HL-60 (cell line): Measurements from ENCODE around the gene NACC2.

Source experiments
- DNase-seq, 2 experiments: peaks; one replicate each; pipeline ENCODE4 v3.0.0-alpha.2; 2010 to 2020; ENCODE audit warnings: low read depth in 1 of 2, low spot score in 1 of 2
- H3K27ac ChIP-seq: fragments of 250-450 bp; sonication (Bioruptor Pico); replicated peaks from 2 replicates; pipeline ENCODE4 v1.5.1; 2020; ENCODE audit warnings: mild to moderate bottlenecking, moderate library complexity
- H3K27me3 ChIP-seq: fragments of 250-450 bp; sonication (Bioruptor Pico); 2 replicates; pipeline ENCODE4 v1.5.1; 2021; ENCODE audit warnings: mild to moderate bottlenecking, moderate library complexity; ENCODE audit not compliant: insufficient read depth, poor library complexity, severe bottlenecking
- H3K4me3 ChIP-seq: replicated peaks from 2 replicates; pipeline ENCODE4 v1.5.1; 2011; ENCODE audit warnings: mild to moderate bottlenecking, control low read depth, low read length; ENCODE audit not compliant: insufficient read depth
- CTCF ChIP-seq: IDR thresholded peaks from one replicate; pipeline ENCODE4 v1.5.1; 2011; ENCODE audit warnings: low read length, control low read depth, inconsistent platforms; ENCODE audit not compliant: insufficient read depth
- GABPA ChIP-seq: IDR thresholded peaks from 2 replicates; pipeline ENCODE4 v1.6.1; 2012; ENCODE audit warnings: low read depth
- POLR2AphosphoS5 ChIP-seq: IDR thresholded peaks from 2 replicates; pipeline ENCODE4 v1.6.1; 2012; ENCODE audit warnings: low read depth
- REST ChIP-seq: IDR thresholded peaks from 2 replicates; pipeline ENCODE4 v1.6.1; 2012; ENCODE audit warnings: low read depth; ENCODE audit not compliant: insufficient replicate concordance
- SPI1 ChIP-seq: IDR thresholded peaks from 2 replicates; pipeline ENCODE4 v1.6.1; 2012; ENCODE audit warnings: low read depth, mild to moderate bottlenecking, borderline replicate concordance

Gene NACC2

GRCh38 chr9:135985459-135985774 lies 109.7 kb downstream of the NACC2 start:
- Histone ChIP-seq H3K27me3 (peaks cover 5% of the 10 kb centered on the region), H3K27ac (no peak overlapping the region), H3K4me3 (no peak overlapping the region)
- DNase-seq = no peak
- no peak for TF ChIP-seq GABPA
- TF ChIP-seq SPI1 = no peak
- no peak for TF ChIP-seq POLR2AphosphoS5
- TF ChIP-seq CTCF = no peak
- TF ChIP-seq REST = no peak

- Histone ChIP-seq H3K27me3 (peaks cover 7% of the 10 kb centered on the region), H3K27ac (no peak overlapping the region)
Measured at GRCh38 chr9:135984072-135984710, 110.9 kb downstream of the NACC2 start.

More at GRCh38 chr9:135984072-135984710, 110.9 kb downstream of the NACC2 start:
- TF ChIP-seq POLR2AphosphoS5 (no peak), REST (no peak), CTCF (no peak), SPI1 (no peak), GABPA (no peak)
- no peak for DNase-seq
- H3K4me3 ChIP-seq = no peak overlapping the region
